H1 (cell line): ENCODE measurements around the gene PPP2R2C. TPM values are rescaled to one million over a fixed set of nuclear protein-coding genes. Genes with fewer than 3 reads are reported as not detected.

Source experiments
- CTCF ChIA-PET: fragments of 300-600 bp; sonication (Branson Sonifier 250); formaldehyde crosslinking; loops from one replicate; lab custom pipeline; 2021; ENCODE audit not compliant: partially characterized antibody; lab: Charles Lee
- POLR2A ChIA-PET: fragments of 300-600 bp; sonication (Branson Sonifier 250); formaldehyde crosslinking; loops from one replicate; lab custom pipeline; 2021; ENCODE audit warnings: inconsistent platforms; ENCODE audit not compliant: partially characterized antibody; lab: Charles Lee
- DNase-seq, 2 experiments: peaks; one replicate each; pipeline versions ENCODE4 v3.0.0 to v3.0.0-alpha.2; 2010 to 2022; ENCODE audit warnings: low spot score in 2 of 2, low read depth in 1 of 2, mixed read lengths in 1 of 2
- FAIRE-seq: peaks from 2 replicates; lab custom pipeline; 2011; peaks lifted over from hg19 to GRCh38; lab: Jason Lieb, UNC
- H2AFZ ChIP-seq: 2 replicates; pipeline ENCODE4 v1.8.1; 2012; ENCODE audit warnings: low read length, inconsistent platforms
- H2AK5ac ChIP-seq: 2 replicates; pipeline ENCODE4 v1.6.1; 2013; ENCODE audit warnings: low read depth, low read length
- H2BK120ac ChIP-seq: replicated peaks from 2 replicates; pipeline ENCODE3; 2013; ENCODE audit warnings: low read depth, low read length, inconsistent platforms
- H2BK12ac ChIP-seq: 2 replicates; pipeline ENCODE4 v1.6.1; 2013; ENCODE audit warnings: low read depth, low read length
- H2BK15ac ChIP-seq: 2 replicates; pipeline ENCODE4 v1.6.1; 2013; ENCODE audit warnings: low read length
- H2BK20ac ChIP-seq: 2 replicates; pipeline ENCODE4 v1.6.1; 2013; ENCODE audit warnings: low read length
- H2BK5ac ChIP-seq: 2 replicates; pipeline ENCODE4 v1.6.1; 2013; ENCODE audit warnings: low read depth, low read length
- H3K14ac ChIP-seq: 2 replicates; pipeline ENCODE4 v1.6.1; 2013; ENCODE audit warnings: inconsistent platforms; ENCODE audit not compliant: insufficient read length
- H3K18ac ChIP-seq: 2 replicates; pipeline ENCODE4 v1.6.1; 2013; ENCODE audit warnings: low read length; ENCODE audit errors: extremely low read depth
- H3K23ac ChIP-seq: 2 replicates; pipeline ENCODE4 v1.6.1; 2013; ENCODE audit warnings: inconsistent platforms; ENCODE audit not compliant: insufficient read length
- H3K23me2 ChIP-seq: 2 replicates; pipeline ENCODE4 v1.6.1; 2013; ENCODE audit warnings: low read depth, low read length
- H3K27ac ChIP-seq: 2 replicates; pipeline ENCODE4 v1.6.1; 2011; ENCODE audit warnings: low read depth, low read length, inconsistent platforms
- H3K27me3 ChIP-seq, 4 experiments: replicated peaks in 1 of 4; 1 replicate in 1 of 4; 2 replicates in 3 of 4; pipeline versions ENCODE4 v1.6.1 to v1.8.1; 2011 to 2013; ENCODE audit warnings: low read length in 3 of 4, mild to moderate bottlenecking in 3 of 4, inconsistent platforms in 2 of 4, mixed read lengths in 2 of 4, moderate library complexity in 1 of 4; ENCODE audit not compliant: control insufficient read depth in 3 of 4, insufficient read depth in 3 of 4; ENCODE audit errors: extremely low read depth in 1 of 4
- H3K36me3 ChIP-seq, 4 experiments: 2 replicates each; pipeline versions ENCODE4 v1.6.1 to v1.8.1; 2011 to 2013; ENCODE audit warnings: mild to moderate bottlenecking in 4 of 4, low read length in 3 of 4, moderate library complexity in 2 of 4, control low read depth in 1 of 4, inconsistent platforms in 1 of 4; ENCODE audit not compliant: insufficient read depth in 4 of 4, control insufficient read depth in 2 of 4
- H3K4ac ChIP-seq: replicated peaks from 2 replicates; pipeline ENCODE3; 2013; ENCODE audit warnings: low read length, low read depth, mixed read lengths, inconsistent platforms; ENCODE audit not compliant: insufficient read length
- H3K4me1 ChIP-seq, 4 experiments: replicated peaks in 1 of 4; 1 replicate in 1 of 4; 2 replicates in 3 of 4; pipeline versions ENCODE4 v1.6.1 to v1.8.1; 2011 to 2013; ENCODE audit warnings: low read length in 3 of 4, inconsistent platforms in 2 of 4, mixed read lengths in 1 of 4; ENCODE audit not compliant: insufficient read depth in 4 of 4, control insufficient read depth in 3 of 4
- H3K4me2 ChIP-seq, 2 experiments: 2 replicates each; pipeline versions ENCODE4 v1.6.1 to v1.8.1; 2011 to 2013; ENCODE audit warnings: low read depth in 2 of 2, low read length in 2 of 2, control low read depth in 1 of 2, inconsistent platforms in 1 of 2, mild to moderate bottlenecking in 1 of 2; ENCODE audit not compliant: insufficient read depth in 1 of 2
- H3K4me3 ChIP-seq, 4 experiments: fragments of 200-600, 300-600 bp in 1 of 4; sonication (generic), shearing (Covaris generic), sonication (Bioruptor Twin) in 1 of 4; 2 replicates each; pipeline versions ENCODE4 v1.5.1 to v1.8.1; 2011 to 2016; ENCODE audit warnings: low read length in 4 of 4, low read depth in 3 of 4, control low read depth in 2 of 4, inconsistent platforms in 2 of 4, mild to moderate bottlenecking in 2 of 4, mixed read lengths in 1 of 4, moderate library complexity in 1 of 4; ENCODE audit not compliant: insufficient read depth in 2 of 4; ENCODE audit errors: extremely low read depth in 1 of 4
- H3K56ac ChIP-seq: replicated peaks from 2 replicates; pipeline ENCODE3; 2013; ENCODE audit warnings: low read depth, mild to moderate bottlenecking, mixed read lengths, low read length, inconsistent platforms; ENCODE audit not compliant: insufficient read length
- H3K79me1 ChIP-seq: 2 replicates; pipeline ENCODE4 v1.6.1; 2013; ENCODE audit warnings: low read depth, low read length, control low read depth
- H3K79me2 ChIP-seq, 2 experiments: 2 replicates each; pipeline versions ENCODE4 v1.6.1 to v1.8.1; 2012 to 2013; ENCODE audit warnings: low read length in 2 of 2, mild to moderate bottlenecking in 2 of 2, inconsistent platforms in 1 of 2; ENCODE audit not compliant: insufficient read depth in 2 of 2, control insufficient read depth in 1 of 2
- H3K9ac ChIP-seq, 4 experiments: replicated peaks in 1 of 4; 1 replicate in 1 of 4; 2 replicates in 3 of 4; pipeline versions ENCODE4 v1.6.1 to v1.8.1; 2011 to 2013; ENCODE audit warnings: low read depth in 3 of 4, low read length in 3 of 4, control low read depth in 2 of 4, mild to moderate bottlenecking in 2 of 4, moderate library complexity in 2 of 4, inconsistent platforms in 1 of 4; ENCODE audit errors: extremely low read depth in 1 of 4
- H3K9me3 ChIP-seq, 2 experiments: 2 replicates each; pipeline versions ENCODE4 v1.6.1 to v1.8.1; 2012 to 2013; ENCODE audit warnings: mild to moderate bottlenecking in 2 of 2, moderate library complexity in 2 of 2, control low read depth in 1 of 2, inconsistent platforms in 1 of 2, low read depth in 1 of 2, low read length in 1 of 2, mixed read lengths in 1 of 2; ENCODE audit not compliant: insufficient read depth in 2 of 2
- H4K20me1 ChIP-seq, 2 experiments: replicated peaks in 1 of 2; 2 replicates each; pipeline versions ENCODE3 to v1.8.1; 2011 to 2013; ENCODE audit warnings: inconsistent platforms in 2 of 2, low read length in 2 of 2, mild to moderate bottlenecking in 1 of 2; ENCODE audit not compliant: insufficient read depth in 2 of 2, control insufficient read depth in 1 of 2
- H4K5ac ChIP-seq: 2 replicates; pipeline ENCODE4 v1.6.1; 2013; ENCODE audit warnings: low read length, low read depth, mixed read lengths, inconsistent platforms; ENCODE audit not compliant: insufficient read length
- H4K8ac ChIP-seq: 2 replicates; pipeline ENCODE4 v1.8.0; 2013; ENCODE audit warnings: mild to moderate bottlenecking, moderate library complexity, low read length, inconsistent platforms; ENCODE audit not compliant: insufficient read depth; ENCODE audit errors: extremely low read depth
- H4K91ac ChIP-seq: replicated peaks from 2 replicates; pipeline ENCODE3; 2013; ENCODE audit warnings: low read length, mixed read lengths, inconsistent platforms; ENCODE audit not compliant: insufficient read length
- BCL11A ChIP-seq, 2 experiments: IDR thresholded peaks; one replicate each; pipeline ENCODE4 v1.6.1; 2011; ENCODE audit warnings: low read depth in 2 of 2, low read length in 2 of 2, mild to moderate bottlenecking in 2 of 2
- CBX8 ChIP-seq: fragments of 300-800, 300-1000 bp; sonication (generic); IDR thresholded peaks from 2 replicates; pipeline ENCODE4 v1.7.1; 2016; ENCODE audit warnings: low read depth, low read length, borderline replicate concordance
- CTBP2 ChIP-seq: IDR thresholded peaks from 2 replicates; pipeline ENCODE4 v1.7.0; 2011; ENCODE audit warnings: borderline replicate concordance, mild to moderate bottlenecking, moderate library complexity, mixed read lengths, low read length; ENCODE audit not compliant: insufficient read depth, insufficient read length
- KDM5A ChIP-seq: fragments of 200-600 bp; IDR thresholded peaks from 2 replicates; pipeline ENCODE4 v1.7.1; 2012; ENCODE audit warnings: mild to moderate bottlenecking, low read length, inconsistent platforms, mixed read lengths
- MAFK ChIP-seq: IDR thresholded peaks from 2 replicates; pipeline ENCODE4 v1.6.1; 2012; ENCODE audit warnings: low read depth, mild to moderate bottlenecking, improper control_type of control experiment, low read length
- NANOG ChIP-seq: IDR thresholded peaks from 2 replicates; pipeline ENCODE4 v1.6.1; 2011; ENCODE audit warnings: low read length, low read depth, mild to moderate bottlenecking, inconsistent platforms; ENCODE audit not compliant: insufficient read depth, poor library complexity, severe bottlenecking
- POLR2AphosphoS5 ChIP-seq: IDR thresholded peaks from 2 replicates; pipeline ENCODE4 v1.6.1; 2011; ENCODE audit warnings: low read depth, low read length
- SAP30 ChIP-seq: fragments of 300-600 bp; sonication (generic); IDR thresholded peaks from 2 replicates; pipeline ENCODE4 v1.7.1; 2012; ENCODE audit warnings: low read length, moderate library complexity, mild to moderate bottlenecking, inconsistent platforms; ENCODE audit not compliant: insufficient read depth, insufficient replicate concordance
- SP1 ChIP-seq: IDR thresholded peaks from 2 replicates; pipeline ENCODE4 v1.6.1; 2011; ENCODE audit warnings: low read depth, low read length
- YY1 ChIP-seq: IDR thresholded peaks from 2 replicates; pipeline ENCODE4 v1.6.1; 2011; ENCODE audit warnings: low read depth, mild to moderate bottlenecking, low read length
- ZNF274 ChIP-seq: IDR thresholded peaks from 2 replicates; pipeline ENCODE4 v1.7.0; 2012; ENCODE audit warnings: low read length, borderline replicate concordance; ENCODE audit errors: extremely low read depth
- WGBS, 2 experiments: shearing (Covaris generic) in 1 of 2; methylation state at CpG; one replicate each; pipeline versions ENCODE4 v1.1.6 to v1.1.7; 2013 to 2015; ENCODE audit warnings: low lambda C conversion rate in 2 of 2, mixed read lengths in 2 of 2, inconsistent platforms in 1 of 2, low coverage in 1 of 2, missing lambda C conversion rate in 1 of 2; ENCODE audit not compliant: insufficient replicate concordance in 2 of 2, insufficient coverage in 1 of 2, insufficient read length in 1 of 2; ENCODE audit errors: extremely low coverage in 1 of 2, missing lambda C conversion rate in 1 of 2; 5-methylcytosine and 5-hydroxymethylcytosine counted together
- polyA plus RNA-seq, 7 experiments: library from polyadenylated mRNA; depleted of rRNA in 3 of 7; stranded (reverse) in 5 of 7; unstranded in 2 of 7; fragments of >200 nt in 5 of 7; fragments of 200-250 nt in 2 of 7; gene quantifications; 1 replicate in 5 of 7; 2 replicates in 1 of 7; 4 replicates in 1 of 7; pipeline versions ENCODE4 v1.2.1 to v1.2.3, GENCODE V29; 2011 to 2013; ENCODE audit warnings: missing spikeins in 2 of 7, mixed read lengths in 2 of 7
- total RNA-seq: library from RNA; stranded (reverse); fragmentation: NEBNext Ultra II Directional; extraction: Animal tissue kit (Norgen Biotek cat#: 25700); gene quantifications from 2 replicates; pipeline ENCODE4 v1.2.1, GENCODE V29; 2021

PPP2R2C gene
- total and polyA plus RNA-seq, 2 of the 8 experiments (the other 6 are each of a cell fraction or from before 2014, with no cell fraction given) = 6.4 TPM

DNA sequence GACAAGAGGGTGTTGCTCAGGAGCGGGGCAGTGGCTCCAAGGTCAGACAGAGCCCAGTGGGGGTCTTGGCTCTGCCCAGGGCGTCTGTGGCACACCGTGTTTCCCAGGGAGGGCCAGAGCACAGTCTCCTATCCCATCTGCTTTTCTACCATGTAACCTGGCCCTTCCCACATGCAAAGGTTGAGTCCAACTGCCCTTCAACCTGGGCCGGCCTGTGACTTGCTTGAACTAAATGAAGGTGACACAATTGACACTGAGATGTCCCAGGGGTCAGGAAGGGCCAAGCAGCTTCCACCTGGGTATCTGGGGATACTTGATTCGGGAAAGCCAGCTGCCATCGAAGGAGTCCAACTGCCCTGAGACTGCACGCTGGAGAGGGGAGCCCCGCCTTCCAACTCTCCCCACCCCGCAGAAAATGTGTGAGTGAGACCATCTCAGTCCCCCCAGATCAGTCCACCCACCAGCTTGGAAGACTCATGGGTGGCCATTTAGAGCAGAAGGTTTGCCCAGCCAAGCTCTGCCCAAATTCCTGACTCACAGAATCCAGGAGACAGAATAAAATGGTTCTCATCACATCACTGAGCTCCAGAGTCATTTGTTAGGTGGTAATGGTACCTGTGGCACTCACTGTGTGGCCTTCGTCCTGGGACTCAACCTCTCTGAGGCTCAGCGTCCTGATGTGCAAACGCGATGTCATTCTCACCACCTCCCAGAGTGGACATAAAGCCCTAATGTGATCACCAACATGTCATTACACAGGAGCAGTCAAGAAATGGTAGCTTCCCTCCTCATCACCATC lies 18.1 kb downstream of the PPP2R2C start:
- Histone ChIP-seq H4K91ac (no peak overlapping the region), H3K9me3 (0 out of 4 replicates have a peak, but pooled peaks cover 0 to 2% of the 10 kb centered on the region in 2 experiments), H3K36me3 (no peaks in the 10 kb centered on the region), H2BK120ac (no peak overlapping the region), H2AFZ (no peak overlapping the region), H2BK5ac (no peak overlapping the region), H3K9ac (no peak overlapping the region), H4K8ac (no peak overlapping the region), H4K5ac (no peak overlapping the region), H3K27me3 (no peaks in the 10 kb centered on the region), H3K27ac (no peak overlapping the region), H3K14ac (no peak overlapping the region), H3K4me1 (no peaks in the 10 kb centered on the region), H2BK12ac (no peak overlapping the region), H3K79me1 (no peaks in the 10 kb centered on the region), H2BK20ac (no peak overlapping the region), H4K20me1 (no peaks in the 10 kb centered on the region), H3K4ac (no peak overlapping the region), H3K4me2 (no peak overlapping the region), H3K23me2 (no peaks in the 10 kb centered on the region), H3K23ac (no peak overlapping the region), H2AK5ac (no peak overlapping the region), H3K79me2 (no peaks in the 10 kb centered on the region), H2BK15ac (no peak overlapping the region), H3K18ac (no peak overlapping the region), H3K4me3 (no peak overlapping the region), H3K56ac (no peak overlapping the region)
- DNase-seq = no peak
- FAIRE-seq = no peak
- ChIA-PET POLR2A (no interaction called here), CTCF (interaction anchor here (0.9 to 1.0 kb wide), 2 partner anchors 27 to 122 kb away, joined by 3 read pairs; no protein-coding TSS in a partner anchor)
- whole genome bisulfite sequencing, 2 experiments = 82% methylated on average over 13 of the region's 13 CpGs; no CpG with 5 or more reads in 1 of the 2 experiments
- TF ChIP-seq SAP30 = no peak
- no peak for TF ChIP-seq NANOG
- TF ChIP-seq CTBP2 = no peak
- TF ChIP-seq KDM5A = no peak
- TF ChIP-seq POLR2AphosphoS5 = no peak
- TF ChIP-seq ZNF274 = no peak
- no peak for TF ChIP-seq SP1
- TF ChIP-seq BCL11A (IDR thresholded peaks at IDR 0.05; ENCODE audit: low read depth in 2 of 2, low read length in 2 of 2) = no peak
- TF ChIP-seq YY1 = no peak
- no peak for TF ChIP-seq CBX8
- TF ChIP-seq MAFK = no peak
